Measurements from ENCODE around the gene RCBTB1. TPM values are rescaled to one million over a fixed set of nuclear protein-coding genes. Genes with fewer than 3 reads are reported as not detected.
"Not testable (repeated sequence)": the region's sequence is repeated elsewhere in the genome, so short reads cannot be mapped to it uniquely, and the experiment has no call there.

RCBTB1 gene
- total and polyA plus RNA-seq, 10 donors, result 10.0 to 30.9 (median 25.5) TPM

GRCh38 chr13:49604570-49604969, 19.2 kb upstream of the RCBTB1 start:
- no peaks in the 10 kb centered on the region for H3K36me3 ChIP-seq
- H3K4me3 ChIP-seq, result no peak overlapping the region
- TF ChIP-seq POLR2AphosphoS5 (IDR thresholded peaks at IDR 0.05), result no peak
- no peak for TF ChIP-seq CTCF (IDR thresholded peaks at IDR 0.05 in 8 of 11, conservative IDR thresholded peaks at IDR 0.05 in 3 of 11)
- TF ChIP-seq POLR2A (IDR thresholded peaks at IDR 0.05), result no peak
- no peak overlapping the region for H3K27ac ChIP-seq
- peaks cover 0 to 27% (median 16%) of the 10 kb centered on the region in 6 donors for H3K4me1 ChIP-seq
- no peaks in the 10 kb centered on the region for H3K27me3 ChIP-seq (replicated peaks in 1 of 7)
- H3K9me3 ChIP-seq, result no peaks in the 10 kb centered on the region
- intact Hi-C loops (cut with DNase I; ENCODE audit: low total_unique reads), result no loop called here
- WGBS, 5 donors, result 65 to 76% (median 70%) methylated on average over 5 of the region's 5 CpGs
- DNase-seq, result no peak

DNA sequence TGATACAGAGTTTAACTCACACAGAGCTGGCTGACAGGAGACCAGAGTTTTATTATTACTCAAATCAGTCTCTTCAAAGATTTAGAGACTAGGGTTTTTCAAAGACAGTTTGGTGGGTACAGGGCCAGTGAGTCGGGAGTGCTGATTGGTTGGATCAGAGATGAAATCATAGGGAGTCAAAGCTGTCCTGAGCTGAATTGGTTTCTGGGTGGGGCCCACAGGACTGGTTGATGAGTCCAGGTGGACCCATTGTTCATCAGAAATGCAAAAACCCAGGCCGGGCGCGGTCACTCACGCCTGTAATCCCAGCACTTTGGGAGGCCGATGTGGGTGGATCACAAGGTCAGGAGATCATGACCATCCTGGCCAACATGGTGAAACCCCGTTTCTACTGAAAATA, 17.3 kb upstream of the RCBTB1 start:
- DNase-seq; H3K27me3 ChIP-seq (replicated peaks in 1 of 7); H3K4me3 ChIP-seq; H3K9me3 ChIP-seq; H3K27ac ChIP-seq; H3K36me3 ChIP-seq; intact Hi-C loops (cut with DNase I; ENCODE audit: low total_unique reads): not testable (repeated sequence)
- 80 to 92% (median 90%) methylated on average over 7 of the region's 7 CpGs for WGBS, 5 donors
- H3K4me1 ChIP-seq, result peaks cover 0 to 12% (median 8%) of the 10 kb centered on the region in 6 donors

DNA sequence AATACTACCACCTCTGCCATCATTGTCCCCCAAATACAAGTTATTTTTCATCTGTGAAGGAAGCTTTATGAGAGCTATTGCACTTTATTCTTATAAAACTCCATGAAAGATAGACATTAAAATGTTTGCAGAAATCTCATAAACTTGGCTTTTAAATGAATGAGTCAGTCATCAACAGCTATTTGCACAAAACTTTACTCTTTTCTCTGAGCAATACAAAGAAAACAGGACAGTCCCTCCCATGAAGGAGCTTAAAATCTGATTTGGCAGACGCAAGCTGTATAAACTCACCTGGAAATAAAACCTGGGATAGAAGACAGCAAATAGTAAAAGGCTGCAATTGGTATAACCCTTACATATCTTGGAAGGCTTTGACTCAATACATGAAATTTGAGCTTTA, 16.6 kb upstream of the RCBTB1 start:
- H3K27me3 ChIP-seq (replicated peaks in 1 of 7), result no peaks in the 10 kb centered on the region
- H3K4me1 ChIP-seq, result peaks cover 0 to 6% (median 3%) of the 10 kb centered on the region in 6 donors
- H3K4me3 ChIP-seq, result no peak overlapping the region
- H3K9me3 ChIP-seq, result no peaks in the 10 kb centered on the region
- WGBS, 5 donors, result 90 to 100% (median 95%) methylated on average over 1 of the region's 1 CpG
- H3K36me3 ChIP-seq, result no peaks in the 10 kb centered on the region
- TF ChIP-seq POLR2AphosphoS5 (IDR thresholded peaks at IDR 0.05) (no peak), CTCF (IDR thresholded peaks at IDR 0.05 in 8 of 11, conservative IDR thresholded peaks at IDR 0.05 in 3 of 11) (no peak), POLR2A (IDR thresholded peaks at IDR 0.05) (no peak)
- intact Hi-C loops (cut with DNase I; ENCODE audit: low total_unique reads), result no loop called here
- DNase-seq, result no peak
- no peak overlapping the region for H3K27ac ChIP-seq

GRCh38 chr13:49597043-49597641, 11.8 kb upstream of the RCBTB1 start:
- Histone ChIP-seq H3K4me3 (no peak overlapping the region), H3K27me3 (replicated peaks in 1 of 7) (no peaks in the 10 kb centered on the region), H3K36me3 (no peaks in the 10 kb centered on the region), H3K9me3 (no peaks in the 10 kb centered on the region), H3K4me1 (no peaks in the 10 kb centered on the region), H3K27ac (no peak overlapping the region)
- TF ChIP-seq POLR2AphosphoS5 (IDR thresholded peaks at IDR 0.05) (no peak), CTCF (IDR thresholded peaks at IDR 0.05 in 8 of 11, conservative IDR thresholded peaks at IDR 0.05 in 3 of 11) (no peak), POLR2A (IDR thresholded peaks at IDR 0.05) (no peak)
- WGBS, 5 donors, result 81 to 90% (median 88%) methylated on average over 11 of the region's 11 CpGs
- no peak for DNase-seq
- intact Hi-C loops (cut with DNase I; ENCODE audit: low total_unique reads), result no loop called here

GRCh38 chr13:49596221-49596620, 10.9 kb upstream of the RCBTB1 start:
- Histone ChIP-seq H3K36me3 (no peaks in the 10 kb centered on the region), H3K27me3 (replicated peaks in 1 of 7) (no peaks in the 10 kb centered on the region), H3K4me3 (no peak overlapping the region), H3K9me3 (no peaks in the 10 kb centered on the region), H3K4me1 (no peaks in the 10 kb centered on the region), H3K27ac (no peak overlapping the region)
- no peak for TF ChIP-seq CTCF (IDR thresholded peaks at IDR 0.05 in 8 of 11, conservative IDR thresholded peaks at IDR 0.05 in 3 of 11)
- no peak for TF ChIP-seq POLR2A (IDR thresholded peaks at IDR 0.05)
- WGBS, 5 donors, result 50 to 92% (median 75%) methylated on average over 2 of the region's 2 CpGs
- no peak for DNase-seq
- intact Hi-C loops (cut with DNase I; ENCODE audit: low total_unique reads), result no loop called here
